ENCODE results near the gene SAMD9L. TPM values are rescaled to one million over a fixed set of nuclear protein-coding genes. Genes with fewer than 3 reads are reported as not detected.
"Not testable (repeated sequence)": the region's sequence is repeated elsewhere in the genome, so short reads cannot be mapped to it uniquely, and the experiment has no call there.

Gene SAMD9L
- total and polyA plus RNA-seq, 7 donors = 0.76 to 3.6 (median 1.9) TPM

DNA sequence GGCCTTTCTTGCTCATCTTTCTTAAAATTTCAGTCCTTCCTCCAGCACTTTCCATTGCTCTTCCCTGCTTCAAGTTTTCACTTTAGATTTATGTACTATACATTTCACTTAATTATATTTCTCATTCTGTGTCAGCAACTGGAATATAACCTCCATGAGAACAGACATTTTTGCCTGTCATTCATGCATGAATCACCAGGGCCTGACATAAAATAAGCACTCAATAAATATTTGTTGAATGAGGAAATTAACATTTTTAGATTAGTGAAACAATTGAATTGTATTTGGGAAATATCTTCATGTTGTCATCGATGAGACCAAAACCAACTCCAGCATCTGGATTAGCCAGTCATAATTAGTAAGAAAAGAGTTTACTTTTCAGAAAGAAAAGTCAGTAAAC, 6.1 kb downstream of the SAMD9L start:
- TF ChIP-seq, protein P1, sequence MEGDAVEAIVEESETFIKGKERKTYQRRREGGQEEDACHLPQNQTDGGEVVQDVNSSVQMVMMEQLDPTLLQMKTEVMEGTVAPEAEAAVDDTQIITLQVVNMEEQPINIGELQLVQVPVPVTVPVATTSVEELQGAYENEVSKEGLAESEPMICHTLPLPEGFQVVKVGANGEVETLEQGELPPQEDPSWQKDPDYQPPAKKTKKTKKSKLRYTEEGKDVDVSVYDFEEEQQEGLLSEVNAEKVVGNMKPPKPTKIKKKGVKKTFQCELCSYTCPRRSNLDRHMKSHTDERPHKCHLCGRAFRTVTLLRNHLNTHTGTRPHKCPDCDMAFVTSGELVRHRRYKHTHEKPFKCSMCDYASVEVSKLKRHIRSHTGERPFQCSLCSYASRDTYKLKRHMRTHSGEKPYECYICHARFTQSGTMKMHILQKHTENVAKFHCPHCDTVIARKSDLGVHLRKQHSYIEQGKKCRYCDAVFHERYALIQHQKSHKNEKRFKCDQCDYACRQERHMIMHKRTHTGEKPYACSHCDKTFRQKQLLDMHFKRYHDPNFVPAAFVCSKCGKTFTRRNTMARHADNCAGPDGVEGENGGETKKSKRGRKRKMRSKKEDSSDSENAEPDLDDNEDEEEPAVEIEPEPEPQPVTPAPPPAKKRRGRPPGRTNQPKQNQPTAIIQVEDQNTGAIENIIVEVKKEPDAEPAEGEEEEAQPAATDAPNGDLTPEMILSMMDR (IDR thresholded peaks at IDR 0.05) = no peak

DNA sequence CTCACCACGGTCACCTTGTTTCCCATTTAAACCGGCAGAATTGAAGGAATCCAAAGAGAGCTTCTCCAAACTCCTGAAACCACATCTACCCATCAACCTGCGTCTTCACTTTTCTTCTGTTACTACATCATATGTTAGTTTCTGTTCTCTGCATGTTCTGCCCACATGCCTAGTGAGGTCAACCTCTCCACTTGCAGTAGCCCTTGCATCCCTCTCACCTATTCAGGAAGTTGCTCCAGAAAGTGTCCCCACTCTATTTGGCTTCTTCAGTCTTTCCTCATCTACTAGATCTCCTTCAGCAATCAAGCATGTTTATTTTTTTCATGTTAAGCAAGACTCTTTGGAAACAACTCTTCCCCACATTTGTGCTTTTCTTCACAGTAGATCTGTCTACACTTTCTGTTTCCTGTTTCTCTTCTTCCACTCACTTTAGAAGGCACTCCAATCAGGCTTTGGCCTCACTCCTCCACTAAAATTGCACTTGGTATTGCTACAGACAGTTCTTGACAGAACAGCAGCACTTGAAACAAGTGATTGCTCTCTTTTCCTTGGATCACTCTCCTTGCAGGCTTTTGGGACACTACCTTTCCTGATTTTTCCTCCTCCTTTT, 7.5 kb downstream of the SAMD9L start:
- DNase-seq (no peak), ATAC-seq (no peak)
- H3K27me3 ChIP-seq (ENCODE audit: insufficient read depth in 3 of 3, low read length in 2 of 3) = no peaks in the 10 kb centered on the region
- H3K4me1 ChIP-seq = no peaks in the 10 kb centered on the region
- intact Hi-C loops (cut with DNase I) = no loop called here
- H3K4me3 ChIP-seq = no peak overlapping the region
- 92 to 95% (median 94%) methylated on average over 3 of the region's 3 CpGs for WGBS, 3 donors
- TF ChIP-seq, protein P1 (IDR thresholded peaks at IDR 0.05) = no peak
- H3K36me3 ChIP-seq (ENCODE audit: insufficient read depth in 1 of 2, low read depth in 1 of 2) = peaks cover 7 to 19% of the 10 kb centered on the region in 2 donors
- no peak overlapping the region for H3K27ac ChIP-seq
- no peaks in the 10 kb centered on the region for H3K9me3 ChIP-seq

More for the DNA sequence above, 6.1 kb downstream of the SAMD9L start:
- H3K4me3 ChIP-seq = no peak overlapping the region
- WGBS, 3 donors = 95 to 98% (median 95%) methylated on average over 1 of the region's 1 CpG
- peaks cover 9% of the 10 kb centered on the region for H3K4me1 ChIP-seq
- intact Hi-C loops (cut with DNase I) = no loop called here
- H3K27me3 ChIP-seq (ENCODE audit: insufficient read depth in 3 of 3, low read length in 2 of 3) = no peaks in the 10 kb centered on the region
- DNase-seq (no peak), ATAC-seq (no peak)
- peaks cover 7 to 11% of the 10 kb centered on the region in 2 donors for H3K36me3 ChIP-seq (ENCODE audit: insufficient read depth in 1 of 2, low read depth in 1 of 2)
- H3K27ac ChIP-seq = no peak overlapping the region
- H3K9me3 ChIP-seq = no peaks in the 10 kb centered on the region

DNA sequence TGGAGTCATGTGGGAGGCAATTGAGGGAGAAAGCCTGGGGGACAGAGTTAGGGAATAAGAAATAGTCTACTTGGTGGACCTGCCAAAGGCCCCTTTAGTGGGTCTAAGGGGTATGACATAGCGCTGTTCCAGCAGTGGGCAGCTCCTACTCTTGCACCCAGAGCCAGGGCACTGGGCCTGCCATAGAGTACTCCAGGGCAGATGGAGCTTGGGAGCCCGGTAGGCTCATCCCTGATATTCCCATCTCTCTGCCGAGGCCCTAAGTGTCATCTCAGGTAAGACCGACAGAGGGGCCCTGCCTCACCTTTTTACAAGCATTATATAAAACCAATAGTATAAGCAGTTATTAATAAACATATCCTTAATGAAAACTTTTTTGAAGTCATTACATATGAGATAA, 9.6 kb downstream of the SAMD9L start:
- Histone ChIP-seq H3K27me3 (ENCODE audit: insufficient read depth in 3 of 3, low read length in 2 of 3) (no peaks in the 10 kb centered on the region), H3K4me1 (no peaks in the 10 kb centered on the region), H3K27ac (no peak overlapping the region), H3K36me3 (ENCODE audit: insufficient read depth in 1 of 2, low read depth in 1 of 2) (peaks cover 9 to 28% of the 10 kb centered on the region in 2 donors), H3K9me3 (peaks cover 16% of the 10 kb centered on the region), H3K4me3 (no peak overlapping the region)
- no peak for DNase-seq
- WGBS, 3 donors = 93 to 96% (median 96%) methylated on average over 4 of the region's 4 CpGs
- no peak for ATAC-seq
- intact Hi-C loops (cut with DNase I) = no loop called here
- TF ChIP-seq, protein P1 (IDR thresholded peaks at IDR 0.05) = no peak

DNA sequence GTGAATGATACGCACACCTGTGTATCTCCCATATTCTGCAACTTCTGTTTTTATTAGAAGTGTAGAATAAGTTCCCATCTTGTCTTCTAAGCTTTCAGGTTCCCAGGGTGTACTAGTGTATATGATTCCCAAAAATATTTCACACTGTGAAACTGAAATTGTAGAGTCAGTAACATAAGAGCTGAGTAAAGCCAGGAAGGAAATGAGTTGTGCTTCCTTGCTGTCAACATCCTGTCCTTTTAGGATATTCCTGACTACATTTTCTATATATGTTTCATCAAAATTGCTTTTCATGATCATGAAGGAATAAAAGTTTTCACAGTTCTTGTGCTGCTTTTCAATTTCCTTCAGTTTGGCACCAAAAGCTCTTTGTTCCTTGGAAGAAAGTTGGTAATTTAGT, 15.2 kb downstream of the SAMD9L start:
- intact Hi-C loops (cut with DNase I) = no loop called here
- Histone ChIP-seq H3K27me3 (ENCODE audit: insufficient read depth in 3 of 3, low read length in 2 of 3) (no peaks in the 10 kb centered on the region), H3K9me3 (peaks cover 27% of the 10 kb centered on the region), H3K36me3 (ENCODE audit: insufficient read depth in 1 of 2, low read depth in 1 of 2) (peaks cover 5 to 20% of the 10 kb centered on the region in 2 donors), H3K27ac (no peak overlapping the region), H3K4me3 (no peak overlapping the region), H3K4me1 (no peaks in the 10 kb centered on the region)
- ATAC-seq (no peak), DNase-seq (no peak)
- TF ChIP-seq, protein P1 (IDR thresholded peaks at IDR 0.05) = no peak
- 83 to 92% (median 90%) methylated on average over 1 of the region's 1 CpG for WGBS, 3 donors

DNA sequence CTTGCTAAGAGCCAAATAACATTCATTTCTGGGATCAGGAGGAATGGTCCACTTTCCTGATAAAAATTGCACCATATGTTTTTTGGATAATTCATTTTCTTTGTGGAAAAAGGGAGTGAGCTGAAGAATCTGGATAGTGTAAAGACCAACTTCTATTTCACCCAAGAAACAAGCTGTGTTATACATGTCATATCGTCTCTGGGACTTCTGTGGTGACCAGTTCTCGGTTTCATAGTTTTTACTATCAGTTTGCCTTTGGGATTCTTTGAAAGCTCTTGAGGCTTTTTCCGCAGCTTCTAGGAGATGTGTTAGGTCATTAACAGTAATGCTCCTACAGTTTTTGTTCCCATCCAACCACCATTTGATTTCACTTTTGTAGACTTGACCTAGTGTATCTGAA, 16.0 kb downstream of the SAMD9L start:
- peaks cover 27% of the 10 kb centered on the region for H3K9me3 ChIP-seq
- 91 to 94% (median 93%) methylated on average over 3 of the region's 3 CpGs for WGBS, 3 donors

DNA sequence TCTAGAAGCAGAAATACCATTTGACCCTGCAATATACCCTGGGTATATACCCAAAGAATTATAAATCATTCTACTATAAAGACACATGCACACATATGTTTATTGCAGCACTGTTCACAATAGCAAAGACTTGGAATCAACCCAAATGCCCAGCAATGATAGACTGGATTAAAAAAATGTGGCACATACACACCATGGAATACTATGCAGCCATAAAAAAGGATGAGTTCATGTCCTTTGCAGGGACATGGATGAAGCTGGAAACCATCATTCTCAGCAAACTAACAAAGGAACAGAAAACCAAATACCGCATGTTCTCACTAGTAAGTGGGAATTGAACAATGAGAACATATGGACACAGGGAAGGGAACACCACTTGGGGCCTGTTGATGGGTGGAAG, 21.2 kb downstream of the SAMD9L start:
- H3K4me3 ChIP-seq; DNase-seq; H3K4me1 ChIP-seq; H3K36me3 ChIP-seq (ENCODE audit: insufficient read depth in 1 of 2, low read depth in 1 of 2); H3K27ac ChIP-seq; intact Hi-C loops (cut with DNase I); H3K27me3 ChIP-seq (ENCODE audit: insufficient read depth in 3 of 3, low read length in 2 of 3); H3K9me3 ChIP-seq; ATAC-seq: not testable (repeated sequence)
- WGBS, 3 donors = 91 to 97% (median 96%) methylated on average over 1 of the region's 1 CpG

More for the DNA sequence above, 16.0 kb downstream of the SAMD9L start:
- Histone ChIP-seq H3K4me1 (no peaks in the 10 kb centered on the region), H3K27me3 (ENCODE audit: insufficient read depth in 3 of 3, low read length in 2 of 3) (no peaks in the 10 kb centered on the region), H3K4me3 (no peak overlapping the region), H3K27ac (no peak overlapping the region), H3K36me3 (ENCODE audit: insufficient read depth in 1 of 2, low read depth in 1 of 2) (peaks cover 5 to 20% of the 10 kb centered on the region in 2 donors)
- intact Hi-C loops (cut with DNase I) = no loop called here
- TF ChIP-seq, protein P1 (IDR thresholded peaks at IDR 0.05) = no peak
- no peak for ATAC-seq
- DNase-seq = no peak

DNA sequence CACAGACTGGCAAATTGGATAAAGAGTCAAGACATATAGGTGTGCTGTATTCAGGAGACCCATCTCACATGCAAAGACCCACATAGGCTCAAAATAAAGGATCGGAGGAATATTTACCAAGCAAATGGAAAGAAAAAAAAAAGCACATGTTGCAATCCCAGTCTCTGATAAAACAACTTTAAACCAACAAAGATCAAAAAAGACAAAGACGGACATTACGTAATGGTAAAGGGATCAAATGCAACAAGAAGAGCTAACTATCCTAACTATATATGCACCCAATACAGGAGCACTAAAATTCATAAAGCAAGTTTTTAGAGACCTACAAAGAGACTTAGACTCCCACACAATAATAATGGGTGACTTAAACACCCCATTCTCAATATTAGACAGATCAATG, 24.7 kb downstream of the SAMD9L start:
- DNase-seq; H3K9me3 ChIP-seq; H3K36me3 ChIP-seq (ENCODE audit: insufficient read depth in 1 of 2, low read depth in 1 of 2); H3K27me3 ChIP-seq (ENCODE audit: insufficient read depth in 3 of 3, low read length in 2 of 3); H3K4me1 ChIP-seq; ATAC-seq; H3K27ac ChIP-seq; intact Hi-C loops (cut with DNase I); H3K4me3 ChIP-seq: not testable (repeated sequence)
- WGBS, 3 donors = 84 to 98% (median 97%) methylated on average over 3 of the region's 3 CpGs
